HepG2 (cell line): Measurements from ENCODE around the gene KRT13. TPM values are rescaled to one million over a fixed set of nuclear protein-coding genes. Genes with fewer than 3 reads are reported as not detected.
A peak's percentile ranks its signal among the peaks of the same experiment; 100 is the strongest.

Experiments used
- ATAC-seq: fragments of 200-7000 bp; cut with Tn5 transposase; 3 replicates; pipeline ENCODE4 v1.9.1; 2020; ENCODE audit warnings: mild to moderate bottlenecking, moderate library complexity
- BruUV-seq: library from RNA; stranded (reverse); fragments of 400-500 nt; replicated peaks from 2 replicates; lab custom pipeline; 2021; lab: Mats Ljungman, UMichigan
- CTCF ChIA-PET: fragments of 300-600 bp; formaldehyde crosslinking; extraction: SDS; loops from one replicate; lab custom pipeline; 2021; ENCODE audit warnings: low total read pairs, inconsistent platforms, low intra/inter-chr PET ratio; lab: Yijun Ruan, JAX
- POLR2A ChIA-PET: fragments of 350-600 bp; sonication (Branson Sonifier 250); formaldehyde crosslinking; loops from one replicate; lab custom pipeline; 2020; ENCODE audit warnings: antibody characterized with exemption, inconsistent platforms; lab: Yijun Ruan, JAX
- DNase-seq: peaks from one replicate; pipeline ENCODE4 v3.0.0-alpha.2; 2015; ENCODE audit warnings: low spot score
- FAIRE-seq: peaks from 3 replicates; lab custom pipeline; 2011; peaks lifted over from hg19 to GRCh38; lab: Jason Lieb, UNC
- H2AFZ ChIP-seq: one replicate; pipeline ENCODE4 v1.6.1; 2011; ENCODE audit warnings: low read length, inconsistent platforms
- H3K27ac ChIP-seq: fragments of 300-600 bp; 3 replicates; pipeline ENCODE4 v1.8.0; 2011; ENCODE audit warnings: mixed run types, mild to moderate bottlenecking, mixed read lengths, low read length, inconsistent platforms; ENCODE audit not compliant: insufficient read depth; ENCODE audit errors: extremely low read length
- H3K27me3 ChIP-seq, 2 experiments: fragments of 200-600 bp in 1 of 2; 2 replicates in 1 of 2; 3 replicates in 1 of 2; pipeline versions ENCODE4 v1.6.0 to v1.8.0; 2011; ENCODE audit warnings: low read length in 2 of 2, mild to moderate bottlenecking in 2 of 2, moderate library complexity in 2 of 2, inconsistent platforms in 1 of 2; ENCODE audit not compliant: insufficient read depth in 2 of 2, control insufficient read depth in 1 of 2
- H3K36me3 ChIP-seq, 2 experiments: fragments of 200-600 bp in 1 of 2; replicated peaks in 1 of 2; 2 replicates in 1 of 2; 3 replicates in 1 of 2; pipeline versions ENCODE4 v1.5.1 to v1.8.0; 2011; ENCODE audit warnings: low read length in 2 of 2, inconsistent platforms in 1 of 2; ENCODE audit not compliant: insufficient read depth in 2 of 2, control insufficient read depth in 1 of 2
- H3K4me1 ChIP-seq: 2 replicates; pipeline ENCODE4 v1.5.1; 2012; ENCODE audit warnings: low read length, inconsistent platforms; ENCODE audit not compliant: insufficient read depth
- H3K4me2 ChIP-seq: 2 replicates; pipeline ENCODE4 v1.6.0; 2011; ENCODE audit warnings: low read depth, low read length, inconsistent platforms
- H3K4me3 ChIP-seq, 3 experiments: fragments of 200-600 bp in 1 of 3; sonication (generic), shearing (Covaris generic) in 1 of 3; replicated peaks in 1 of 3; 2 replicates each; pipeline ENCODE4 v1.5.1; 2011 to 2016; ENCODE audit warnings: low read length in 3 of 3, inconsistent platforms in 2 of 3, low read depth in 2 of 3, mild to moderate bottlenecking in 2 of 3, control low read depth in 1 of 3, mixed read lengths in 1 of 3; ENCODE audit not compliant: insufficient read depth in 1 of 3
- H3K79me2 ChIP-seq: one replicate; pipeline ENCODE4 v1.6.1; 2011; ENCODE audit warnings: low read length, inconsistent platforms; ENCODE audit not compliant: insufficient read depth
- H3K9ac ChIP-seq: 2 replicates; pipeline ENCODE4 v1.6.0; 2011; ENCODE audit warnings: mild to moderate bottlenecking, low read depth, low read length, inconsistent platforms; ENCODE audit not compliant: insufficient read depth
- H3K9me3 ChIP-seq: 2 replicates; pipeline ENCODE4 v1.5.1; 2012; ENCODE audit warnings: mild to moderate bottlenecking, low read length
- H4K20me1 ChIP-seq: 2 replicates; pipeline ENCODE4 v1.6.0; 2011; ENCODE audit warnings: inconsistent platforms, mild to moderate bottlenecking, low read length, moderate library complexity; ENCODE audit not compliant: insufficient read depth
- AKAP8 ChIP-seq: sonication (generic); formaldehyde crosslinking; IDR thresholded peaks from 2 replicates; pipeline ENCODE4 v1.5.1; 2020; ENCODE audit warnings: mild to moderate bottlenecking, missing genetic modification reagents
- EP300 ChIP-seq, 3 experiments: sonication (generic) in 1 of 3; formaldehyde crosslinking in 1 of 3; IDR thresholded peaks; 2 replicates each; pipeline versions ENCODE4 v1.5.1 to v1.6.1; 2011 to 2020; ENCODE audit warnings: low read depth in 2 of 3, low read length in 2 of 3, borderline replicate concordance in 1 of 3, improper control_type of control experiment in 1 of 3, mild to moderate bottlenecking in 1 of 3, missing genetic modification reagents in 1 of 3, moderate library complexity in 1 of 3
- EZH2 ChIP-seq: conservative IDR thresholded peaks from 2 replicates; pipeline ENCODE4 v1.6.1; 2012; ENCODE audit warnings: mild to moderate bottlenecking, low read depth, low read length, moderate library complexity
- KDM1A ChIP-seq: IDR thresholded peaks from 2 replicates; pipeline ENCODE4 v1.6.1; 2016; ENCODE audit warnings: missing compliant biosample characterization
- NFKB2 ChIP-seq: sonication (generic); formaldehyde crosslinking; IDR thresholded peaks from 2 replicates; pipeline ENCODE4 v1.4.0; 2020; ENCODE audit warnings: missing genetic modification reagents, borderline replicate concordance
- POLR2A ChIP-seq, 2 experiments: IDR thresholded peaks; 2 replicates each; pipeline ENCODE4 v1.6.1; 2011; ENCODE audit warnings: low read depth in 2 of 2, low read length in 2 of 2, mild to moderate bottlenecking in 1 of 2, moderate library complexity in 1 of 2; ENCODE audit not compliant: insufficient read depth in 1 of 2
- POLR2G ChIP-seq: fragments of 200-400 bp; formaldehyde crosslinking; IDR thresholded peaks from 2 replicates; pipeline ENCODE4 v1.6.1; 2018; ENCODE audit warnings: mild to moderate bottlenecking, low read depth, low read length, moderate library complexity
- RBM22 ChIP-seq: fragments of 200-400 bp; formaldehyde crosslinking; optimal IDR thresholded peaks from 2 replicates; pipeline ENCODE3; 2017; ENCODE audit warnings: mild to moderate bottlenecking, low read length, moderate library complexity
- SIN3A ChIP-seq: IDR thresholded peaks from 2 replicates; pipeline ENCODE4 v1.6.1; 2011; ENCODE audit warnings: low read depth, mild to moderate bottlenecking, control low read depth, low read length, borderline replicate concordance
- SPEN ChIP-seq: sonication (generic); formaldehyde crosslinking; IDR thresholded peaks from 2 replicates; pipeline ENCODE4 v1.5.1; 2020; ENCODE audit warnings: low read depth, mild to moderate bottlenecking, missing genetic modification reagents
- ZKSCAN1 ChIP-seq: fragments of 150-350 bp; IDR thresholded peaks from 2 replicates; pipeline ENCODE4 v1.6.1; 2014; ENCODE audit warnings: low read length
- ZMYM3 ChIP-seq: sonication (generic); formaldehyde crosslinking; IDR thresholded peaks from 2 replicates; pipeline ENCODE4 v1.5.1; 2020; ENCODE audit warnings: mild to moderate bottlenecking, missing genetic modification reagents
- ZNF768 ChIP-seq: sonication (generic); formaldehyde crosslinking; IDR thresholded peaks from 2 replicates; pipeline ENCODE4 v1.4.0; 2020; ENCODE audit warnings: missing genetic modification reagents
- WGBS: methylation state at CpG from one replicate; pipeline ENCODE4 v1.1.6; 2017; ENCODE audit warnings: low lambda C conversion rate; 5-methylcytosine and 5-hydroxymethylcytosine counted together
- in situ Hi-C: cut with HindIII; loops from 2 replicates; pipeline ENCODE4 v1.10.0; 2017; ENCODE audit warnings: low pct_unique_long_range_greater_than_20kb; ENCODE audit not compliant: extremely low pct_ligation_motif_present
- intact Hi-C: fragments of 100-400 bp; cut with micrococcal nuclease; formaldehyde crosslinking; loops from one replicate; pipeline ENCODE4 v1.10.0; 2022; ENCODE audit not compliant: unreplicated experiment
- polyA plus RNA-seq, 8 experiments: library from polyadenylated mRNA; depleted of rRNA in 3 of 8; stranded (reverse) in 7 of 8; unstranded in 1 of 8; fragments of >200 nt; fragmentation: Illumina TruSeq in 4 of 8; extraction: Trizol in 4 of 8; gene quantifications; 2 replicates each; pipeline versions ENCODE4 v1.2.1 to v1.2.3, GENCODE V29; 2011 to 2016; ENCODE audit warnings: low read depth in 4 of 8, missing spikeins in 1 of 8, mixed read lengths in 1 of 8; ENCODE audit not compliant: insufficient read depth in 1 of 8
- total RNA-seq, 5 experiments: library from RNA; depleted of rRNA; stranded (reverse); fragments of >200 nt; fragmentation: Illumina TruSeq; extraction: Trizol; gene quantifications; 2 replicates each; pipeline ENCODE4 v1.2.3, GENCODE V29; 2016; ENCODE audit warnings: low read depth in 1 of 5
- TF ChIP-seq, protein P1 (sequence below): sonication (generic); formaldehyde crosslinking; IDR thresholded peaks from 2 replicates; pipeline ENCODE4 v1.8.1; 2022; ENCODE audit warnings: mild to moderate bottlenecking, missing genetic modification reagents
- TF ChIP-seq, protein P2 (sequence below): sonication (generic); formaldehyde crosslinking; IDR thresholded peaks from 2 replicates; pipeline ENCODE4 v1.5.1; 2020; ENCODE audit warnings: mild to moderate bottlenecking, missing genetic modification reagents, moderate library complexity

KRT13 gene
- total and polyA plus RNA-seq, 2 of the 13 experiments (the other 11 are each of a cell fraction or from before 2014, with no cell fraction given): not detected

DNA sequence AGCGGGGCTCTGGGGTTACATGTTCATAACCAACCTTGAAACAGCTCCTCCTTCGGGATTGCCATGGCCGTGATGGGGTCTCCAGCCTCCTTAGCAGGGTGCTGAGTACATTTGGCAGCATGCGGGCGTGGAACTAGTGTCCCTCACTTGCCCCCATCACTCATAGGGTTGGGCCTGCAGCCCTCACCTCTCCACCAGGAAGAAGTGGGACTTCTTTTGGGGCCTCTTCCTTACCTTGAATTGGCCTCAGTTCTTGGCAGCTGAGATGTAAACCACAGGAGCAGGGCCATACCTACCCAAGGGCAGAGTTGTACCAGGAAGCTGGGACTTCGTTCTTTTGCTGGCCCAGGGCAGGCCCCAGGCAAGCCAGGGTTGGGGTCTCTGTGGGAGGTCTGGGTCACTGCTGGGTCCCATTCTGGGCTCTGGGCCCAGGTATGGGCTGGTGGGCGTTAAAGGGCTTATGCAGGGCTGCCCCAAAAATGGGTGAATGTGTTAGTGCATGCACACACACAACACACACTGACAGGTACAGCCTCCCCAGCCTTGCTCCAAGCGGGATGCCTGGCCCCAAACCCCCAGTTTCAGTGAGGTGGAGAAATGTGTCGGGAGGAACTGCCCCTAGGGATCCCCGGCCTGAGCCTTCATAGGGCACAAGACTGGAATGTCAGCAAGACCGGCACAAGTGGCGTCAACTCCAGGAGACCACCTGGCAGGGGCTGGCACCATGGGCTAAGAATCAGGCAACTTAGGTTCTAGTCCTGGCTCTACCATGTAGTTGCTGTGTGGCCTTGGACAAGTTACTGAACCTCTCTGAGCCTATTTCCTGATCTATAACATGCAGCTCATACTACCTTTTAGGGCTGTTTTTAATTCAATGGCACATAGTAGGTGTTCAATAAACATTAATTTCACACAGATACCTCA lies 17.2 kb upstream of the KRT13 start:
- TF ChIP-seq AKAP8 (0 out of 2 replicates have a peak, but pooled peaks have one; percentile 30), NFKB2 (no peak), POLR2A (IDR thresholded peaks at IDR 0.05; ENCODE audit: insufficient read depth in 1 of 2, low read depth in 2 of 2, low read length in 2 of 2) (0 out of 4 replicates have a peak, but pooled peaks have one; percentile 1 to 15), SIN3A (no peak), EP300 (IDR thresholded peaks at IDR 0.05; ENCODE audit: low read depth in 2 of 2, low read length in 2 of 2) (no peak), EP300 (CRISPR knock-in tag; IDR thresholded peaks at IDR 0.05; ENCODE audit: borderline replicate concordance) (0 out of 2 replicates have a peak, but pooled peaks have one; percentile 8), EZH2 (no peak), ZMYM3 (peak; percentile 51; the same call in 1 of the 2 replicates), POLR2G (peak; percentile 55), SPEN (CRISPR knock-in tag) (no peak), ZNF768 (CRISPR knock-in tag) (peak; percentile 98), RBM22 (peak; percentile 73), ZKSCAN1 (peak; percentile 29; the same call in 1 of the 2 replicates), KDM1A (CRISPR knock-in tag) (0 out of 2 replicates have a peak, but pooled peaks have one; percentile 60)
- TF ChIP-seq, protein P1, sequence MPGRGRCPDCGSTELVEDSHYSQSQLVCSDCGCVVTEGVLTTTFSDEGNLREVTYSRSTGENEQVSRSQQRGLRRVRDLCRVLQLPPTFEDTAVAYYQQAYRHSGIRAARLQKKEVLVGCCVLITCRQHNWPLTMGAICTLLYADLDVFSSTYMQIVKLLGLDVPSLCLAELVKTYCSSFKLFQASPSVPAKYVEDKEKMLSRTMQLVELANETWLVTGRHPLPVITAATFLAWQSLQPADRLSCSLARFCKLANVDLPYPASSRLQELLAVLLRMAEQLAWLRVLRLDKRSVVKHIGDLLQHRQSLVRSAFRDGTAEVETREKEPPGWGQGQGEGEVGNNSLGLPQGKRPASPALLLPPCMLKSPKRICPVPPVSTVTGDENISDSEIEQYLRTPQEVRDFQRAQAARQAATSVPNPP (CRISPR knock-in tag): no peak
- TF ChIP-seq, protein P2, sequence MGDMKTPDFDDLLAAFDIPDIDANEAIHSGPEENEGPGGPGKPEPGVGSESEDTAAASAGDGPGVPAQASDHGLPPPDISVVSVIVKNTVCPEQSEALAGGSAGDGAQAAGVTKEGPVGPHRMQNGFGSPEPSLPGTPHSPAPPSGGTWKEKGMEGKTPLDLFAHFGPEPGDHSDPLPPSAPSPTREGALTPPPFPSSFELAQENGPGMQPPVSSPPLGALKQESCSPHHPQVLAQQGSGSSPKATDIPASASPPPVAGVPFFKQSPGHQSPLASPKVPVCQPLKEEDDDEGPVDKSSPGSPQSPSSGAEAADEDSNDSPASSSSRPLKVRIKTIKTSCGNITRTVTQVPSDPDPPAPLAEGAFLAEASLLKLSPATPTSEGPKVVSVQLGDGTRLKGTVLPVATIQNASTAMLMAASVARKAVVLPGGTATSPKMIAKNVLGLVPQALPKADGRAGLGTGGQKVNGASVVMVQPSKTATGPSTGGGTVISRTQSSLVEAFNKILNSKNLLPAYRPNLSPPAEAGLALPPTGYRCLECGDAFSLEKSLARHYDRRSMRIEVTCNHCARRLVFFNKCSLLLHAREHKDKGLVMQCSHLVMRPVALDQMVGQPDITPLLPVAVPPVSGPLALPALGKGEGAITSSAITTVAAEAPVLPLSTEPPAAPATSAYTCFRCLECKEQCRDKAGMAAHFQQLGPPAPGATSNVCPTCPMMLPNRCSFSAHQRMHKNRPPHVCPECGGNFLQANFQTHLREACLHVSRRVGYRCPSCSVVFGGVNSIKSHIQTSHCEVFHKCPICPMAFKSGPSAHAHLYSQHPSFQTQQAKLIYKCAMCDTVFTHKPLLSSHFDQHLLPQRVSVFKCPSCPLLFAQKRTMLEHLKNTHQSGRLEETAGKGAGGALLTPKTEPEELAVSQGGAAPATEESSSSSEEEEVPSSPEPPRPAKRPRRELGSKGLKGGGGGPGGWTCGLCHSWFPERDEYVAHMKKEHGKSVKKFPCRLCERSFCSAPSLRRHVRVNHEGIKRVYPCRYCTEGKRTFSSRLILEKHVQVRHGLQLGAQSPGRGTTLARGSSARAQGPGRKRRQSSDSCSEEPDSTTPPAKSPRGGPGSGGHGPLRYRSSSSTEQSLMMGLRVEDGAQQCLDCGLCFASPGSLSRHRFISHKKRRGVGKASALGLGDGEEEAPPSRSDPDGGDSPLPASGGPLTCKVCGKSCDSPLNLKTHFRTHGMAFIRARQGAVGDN (CRISPR knock-in tag): peak; percentile 19; the same call in 1 of the 2 replicates
- TF ChIP-seq, all 625 proteins: peak for 10
- Histone ChIP-seq H3K9me3 (no peaks in the 10 kb centered on the region), H3K4me3 (peak overlapping the region in 1 of 3 experiments; percentile 5; a peak in 1 of 6 replicates), H3K27ac (no peak overlapping the region), H3K79me2 (peaks cover 7% of the 10 kb centered on the region), H4K20me1 (no peaks in the 10 kb centered on the region), H3K4me2 (peak overlapping the region; percentile 40), H3K36me3 (peaks cover 0 to 2% of the 10 kb centered on the region in 2 experiments; a peak in 1 of 5 replicates), H3K4me1 (peaks cover 72% of the 10 kb centered on the region), H3K9ac (no peak overlapping the region), H2AFZ (no peak overlapping the region), H3K27me3 (peaks cover 1 to 3% of the 10 kb centered on the region in 2 experiments; a peak in 3 of 5 replicates)
- in situ Hi-C loops (no loop called here), intact Hi-C loops (loop anchor here (10.0 kb wide), 1 partner anchor 618 kb away; no protein-coding TSS in a partner anchor)
- ChIA-PET CTCF (no interaction called here), POLR2A (interaction anchor here (1.1 to 1.4 kb wide), 2 partner anchors 22 to 106 kb away, joined by 3 to 4 read pairs; no protein-coding TSS in a partner anchor)
- 58% methylated on average over 7 of the region's 12 CpGs for WGBS
- no TSS peak for BruUV-seq
- FAIRE-seq (no peak), ATAC-seq (no peak; the same call in 2 of the 3 replicates), DNase-seq (no peak)
